T-helper 2 cell (primary cell): Measurements from ENCODE around the gene SYT17.
"Not testable (repeated sequence)": the region's sequence is repeated elsewhere in the genome, so short reads cannot be mapped to it uniquely, and the experiment has no call there.

Source experiments
- DNase-seq, 5 experiments: peaks; one replicate each; pipeline versions ENCODE4 v3.0.0 to v3.0.0-alpha.2; 2012 to 2022

The SYT17 gene

DNA sequence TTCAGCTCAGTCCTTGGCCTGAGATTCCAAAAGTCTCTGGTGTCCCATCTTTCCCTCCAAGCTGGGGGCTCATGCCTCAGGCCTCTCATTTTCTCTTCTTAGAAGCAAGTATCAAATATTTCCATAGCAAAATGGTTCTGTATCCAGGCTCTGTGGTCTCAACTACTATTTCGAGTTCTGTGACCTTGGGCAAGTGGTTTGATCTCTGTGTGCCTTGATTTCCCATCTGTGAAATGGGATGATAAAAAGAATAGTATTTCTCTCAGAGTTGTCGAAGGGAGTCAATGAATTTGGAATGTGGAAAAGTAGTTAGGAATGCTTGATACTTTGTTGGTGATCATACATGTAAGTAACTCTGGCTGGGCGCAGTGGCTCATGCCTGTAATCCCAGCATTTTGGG lies 6.4 kb downstream of the SYT17 start:
- no peak for DNase-seq

DNA sequence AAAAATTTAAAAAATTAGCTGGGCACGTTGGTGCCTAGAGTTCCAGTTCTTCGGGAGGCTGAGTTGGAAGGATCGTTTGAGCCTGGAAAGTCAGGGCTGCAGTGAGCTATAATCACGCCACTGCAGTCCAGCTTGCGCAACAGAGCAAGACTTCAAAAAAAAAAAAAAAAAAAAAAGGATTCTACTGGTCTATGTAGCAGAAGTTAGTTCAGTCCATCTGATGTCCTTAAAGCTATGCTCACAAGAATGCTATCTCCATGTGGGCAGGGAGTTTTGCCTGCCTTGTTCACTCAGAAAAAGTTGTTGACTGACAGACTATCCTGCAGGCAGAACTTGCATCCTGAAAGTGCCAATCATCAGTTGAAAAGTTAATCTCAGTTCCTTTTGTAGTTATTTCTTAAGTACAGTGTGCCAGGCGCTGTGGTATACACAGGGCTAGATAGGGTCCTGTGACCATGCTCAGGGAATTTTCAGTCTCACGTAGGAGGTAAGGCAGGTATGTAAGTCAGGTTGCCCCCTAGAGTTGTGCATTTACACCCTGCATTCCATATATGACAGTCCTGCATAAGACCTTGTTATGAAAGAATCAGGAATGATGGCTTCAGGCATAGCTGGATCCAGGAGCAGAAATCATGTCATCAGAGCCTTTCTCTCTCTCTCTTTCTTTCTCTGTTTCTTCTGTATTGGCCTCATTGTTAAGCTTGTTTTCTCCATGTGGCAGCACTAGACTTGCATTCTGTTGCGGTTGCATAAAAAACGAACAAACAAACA lies 7.6 kb downstream of the SYT17 start:
- DNase-seq = no peak

- no peak for DNase-seq
Measured at GRCh38 chr16:19177111-19177739, 9.2 kb downstream of the SYT17 start.

DNA sequence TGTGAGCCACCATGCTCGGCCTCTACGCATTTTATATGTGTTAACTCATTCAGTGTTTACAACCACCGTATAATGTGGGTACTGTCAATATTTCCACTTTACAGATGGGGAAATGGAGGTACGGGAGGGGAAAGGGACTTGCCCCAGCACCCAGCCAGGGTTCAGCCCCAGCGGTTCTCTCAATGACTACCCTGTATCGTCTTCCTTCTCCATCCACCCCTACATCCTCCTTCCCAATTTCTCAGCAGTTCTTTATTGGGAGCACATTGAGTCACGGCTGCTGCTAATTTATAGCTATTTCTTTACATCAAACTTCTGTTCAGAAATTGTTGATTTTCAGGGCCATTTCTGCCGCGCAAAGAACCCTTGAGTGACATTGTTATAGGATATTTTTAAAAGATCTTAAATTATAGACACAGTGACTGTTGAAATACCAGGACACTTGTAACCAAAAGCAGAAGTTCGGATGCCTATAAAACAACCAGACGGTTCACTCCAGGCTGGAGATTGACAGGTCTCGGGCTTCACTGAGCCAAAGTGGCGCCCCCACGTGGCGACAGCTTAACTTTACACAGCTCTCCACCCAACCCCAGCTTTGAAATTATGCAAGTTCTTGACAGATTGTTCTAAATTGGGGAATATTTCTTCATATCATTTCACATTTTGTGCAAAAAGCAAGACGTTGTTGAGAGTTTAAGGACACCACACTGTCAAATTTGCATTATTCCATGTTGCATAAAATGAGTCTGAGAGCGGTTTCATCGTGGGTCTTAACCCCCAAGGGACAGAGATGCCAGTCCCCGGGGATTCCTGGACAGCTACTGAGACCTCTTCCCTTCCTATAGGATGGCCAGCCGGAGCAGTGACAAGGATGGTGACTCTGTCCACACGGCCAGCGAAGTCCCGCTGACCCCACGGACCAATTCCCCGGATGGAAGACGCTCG lies 11.8 kb downstream of the SYT17 start:
- DNase-seq = peak in 1 of 5 experiments; percentile 51

GRCh38 chr16:19180741-19181140 lies 12.7 kb downstream of the SYT17 start:
- DNase-seq = no peak

- DNase-seq = no peak
Measured at GRCh38 chr16:19182481-19182880, 14.4 kb downstream of the SYT17 start.

GRCh38 chr16:19183187-19183586 lies 15.1 kb downstream of the SYT17 start:
- no peak for DNase-seq

DNA sequence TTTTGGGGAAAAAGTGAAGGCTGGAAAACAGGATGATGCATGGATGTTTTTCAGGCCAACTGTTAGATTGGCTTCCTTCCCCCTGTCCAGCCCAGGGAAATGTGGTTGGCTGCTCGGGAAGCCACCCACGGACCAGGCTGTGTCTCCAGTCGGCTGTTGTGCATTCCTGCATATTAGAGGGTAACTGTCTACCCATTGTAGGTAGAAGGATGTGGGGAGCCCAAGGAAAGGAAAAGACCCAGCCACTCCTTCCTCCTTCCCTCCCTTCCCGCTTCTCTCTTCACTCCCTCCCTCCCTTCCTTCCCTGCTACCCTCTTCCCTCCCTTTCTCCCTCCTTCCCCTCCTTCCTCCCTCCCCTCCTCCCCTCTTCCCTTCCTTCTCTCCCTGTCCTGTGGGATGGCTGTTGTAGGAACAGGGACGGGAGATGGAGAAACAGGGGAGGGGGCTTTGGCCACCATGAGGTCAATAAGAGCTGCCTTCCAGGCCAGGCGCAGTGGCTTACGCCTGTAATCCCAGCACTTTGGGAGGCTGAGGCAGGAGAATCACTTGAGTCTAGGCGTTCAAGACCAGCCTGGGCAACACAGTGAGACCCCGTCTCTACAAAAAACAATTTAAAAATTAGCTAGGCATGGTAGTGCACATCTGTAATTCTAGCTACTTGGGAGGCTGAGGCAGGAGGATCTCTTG lies 16.9 kb downstream of the SYT17 start:
- DNase-seq = no peak

DNA sequence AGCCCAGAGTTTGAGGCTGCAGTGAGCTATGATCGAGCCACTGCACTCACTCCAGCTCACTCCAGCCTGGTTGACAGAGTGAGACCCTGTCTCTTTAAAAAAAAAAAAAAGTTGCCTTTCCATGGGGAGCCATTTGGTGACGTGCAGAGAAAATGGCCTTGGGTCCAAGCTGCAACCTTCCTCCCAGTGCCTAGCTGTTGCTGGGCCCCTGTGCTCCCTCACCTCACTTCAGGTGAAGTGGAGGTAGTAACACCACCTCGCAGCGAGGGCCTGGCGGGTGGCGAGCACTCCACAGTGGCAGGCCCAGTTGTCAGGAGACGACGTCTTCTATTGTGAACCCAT lies 17.4 kb downstream of the SYT17 start:
- DNase-seq = no peak

GRCh38 chr16:19186408-19186807 lies 18.4 kb downstream of the SYT17 start:
- no peak for DNase-seq

DNA sequence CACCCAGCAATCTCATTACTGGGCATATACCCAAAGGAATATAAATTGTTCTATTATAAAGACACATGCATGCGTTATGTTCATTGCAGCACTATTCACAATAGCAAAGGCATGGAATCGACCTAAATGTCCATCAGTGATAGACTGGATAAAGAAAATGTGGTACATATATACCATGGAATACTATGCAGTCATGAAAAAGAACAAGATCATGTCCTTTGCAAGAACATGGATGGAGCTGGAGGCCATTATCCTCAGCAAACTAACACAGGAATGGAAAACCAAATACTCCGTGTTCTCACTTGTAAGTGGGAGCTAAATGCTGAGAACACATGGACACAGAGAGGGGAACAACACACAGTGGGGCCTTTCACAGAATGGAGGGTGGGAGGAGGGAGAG lies 19.9 kb downstream of the SYT17 start:
- not testable (repeated sequence) for DNase-seq

DNA sequence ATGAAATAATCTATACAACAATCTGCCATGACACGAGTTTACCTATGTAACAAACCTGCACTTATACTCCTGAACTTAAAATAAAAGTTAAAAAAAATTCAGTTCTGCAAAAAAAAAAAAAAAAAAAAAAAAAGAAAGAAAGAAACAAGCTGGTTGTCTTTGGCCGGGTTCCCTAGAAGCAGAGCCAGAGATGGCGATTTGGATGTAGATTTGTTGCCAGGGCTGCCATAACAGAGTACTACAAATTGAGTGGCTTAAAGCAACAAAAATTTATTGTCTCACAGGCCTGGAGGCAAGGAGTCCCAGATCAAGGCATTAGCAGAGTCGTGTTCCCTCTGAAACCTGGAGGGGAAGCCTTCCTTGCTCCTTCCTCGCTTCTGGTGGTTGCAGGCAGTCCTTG lies 20.4 kb downstream of the SYT17 start:
- DNase-seq = no peak

DNA sequence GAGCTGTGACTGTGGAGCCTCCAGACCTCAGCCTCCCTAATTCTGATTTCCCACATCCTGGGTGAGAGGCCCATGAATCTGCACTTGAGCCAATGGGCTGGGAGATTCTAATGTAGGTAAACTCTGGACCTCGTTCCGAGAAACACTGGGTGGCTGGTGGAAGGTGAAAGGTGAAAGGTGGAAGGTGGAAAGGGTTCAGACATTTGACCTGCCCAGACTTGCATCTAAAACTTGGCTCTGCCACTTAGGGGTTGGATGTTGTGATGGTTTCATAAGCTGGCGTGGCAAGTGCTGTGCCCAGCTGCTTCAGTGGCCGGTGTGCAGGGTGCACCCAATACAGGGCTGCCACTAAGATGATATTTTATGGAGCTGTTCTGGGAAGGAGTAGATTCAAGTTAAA lies 24.8 kb downstream of the SYT17 start:
- DNase-seq = no peak

DNA sequence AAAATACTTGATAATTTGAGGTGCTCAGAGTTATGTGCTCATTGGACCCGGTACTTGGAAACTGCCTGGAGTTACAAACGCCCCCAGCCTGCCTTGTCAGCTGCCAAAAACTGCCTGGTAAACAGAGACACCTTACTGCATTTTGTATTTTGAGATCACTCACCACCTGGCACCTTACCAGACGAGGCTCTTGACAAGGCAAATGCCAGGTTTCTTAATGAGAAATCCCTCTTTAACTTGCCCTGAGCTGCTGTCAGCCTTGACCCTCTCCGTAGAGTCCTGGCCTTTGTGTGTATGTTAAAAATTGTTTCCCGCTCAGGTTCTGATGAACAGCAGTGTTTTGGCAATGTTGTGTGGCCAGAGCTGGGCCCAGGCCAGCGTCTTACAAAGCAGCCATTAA lies 28.8 kb downstream of the SYT17 start:
- no peak for DNase-seq

GRCh38 chr16:19203374-19203966 lies 35.4 kb downstream of the SYT17 start:
- DNase-seq = no peak

GRCh38 chr16:19210280-19210924 lies 42.4 kb downstream of the SYT17 start:
- DNase-seq = no peak

GRCh38 chr16:19210968-19211367 lies 42.9 kb downstream of the SYT17 start:
- no peak for DNase-seq

GRCh38 chr16:19212059-19212458 lies 44.0 kb downstream of the SYT17 start:
- DNase-seq = no peak

DNA sequence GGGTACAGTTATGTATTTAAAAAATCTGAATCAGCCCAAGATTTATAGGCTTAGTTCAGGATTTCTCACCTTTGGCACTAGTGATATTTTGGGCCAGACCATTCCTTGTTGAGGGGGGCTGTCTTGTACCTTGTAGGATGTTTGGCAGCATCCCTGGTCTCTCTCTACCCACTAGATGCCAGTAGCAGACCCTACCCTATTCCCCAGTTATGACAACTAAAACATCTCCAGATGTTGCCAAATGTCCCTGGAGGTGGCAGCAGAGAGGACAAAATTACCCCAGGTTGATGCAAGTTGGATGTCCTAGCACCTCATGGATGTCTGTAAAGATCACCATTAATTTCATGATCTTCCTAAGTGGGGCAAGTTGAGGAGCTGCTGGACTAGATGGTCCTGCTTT lies 45.8 kb downstream of the SYT17 start:
- peak in 1 of 5 experiments; percentile 6 for DNase-seq

GRCh38 chr16:19215705-19216104 lies 47.7 kb downstream of the SYT17 start:
- DNase-seq = no peak

DNA sequence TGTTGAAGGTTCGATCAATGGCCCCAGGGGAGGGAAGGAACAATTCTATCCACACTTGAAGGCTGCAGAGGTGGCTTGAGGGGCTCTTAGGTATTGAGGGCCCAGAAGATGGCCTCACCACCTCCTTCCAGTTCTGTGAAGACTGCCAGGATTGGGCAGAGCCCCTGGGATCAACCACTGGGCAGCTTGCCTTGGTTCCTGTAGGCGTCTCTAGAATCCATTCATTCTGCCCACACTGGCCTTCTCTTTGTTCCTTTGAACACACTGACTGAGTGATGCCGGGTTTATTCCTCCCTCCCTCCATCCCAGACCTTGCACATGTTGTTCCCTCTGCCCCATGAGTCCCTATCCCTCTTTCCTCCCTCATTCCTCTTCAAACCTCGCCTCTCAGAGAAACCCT lies 50.5 kb downstream of the SYT17 start:
- DNase-seq = no peak

DNA sequence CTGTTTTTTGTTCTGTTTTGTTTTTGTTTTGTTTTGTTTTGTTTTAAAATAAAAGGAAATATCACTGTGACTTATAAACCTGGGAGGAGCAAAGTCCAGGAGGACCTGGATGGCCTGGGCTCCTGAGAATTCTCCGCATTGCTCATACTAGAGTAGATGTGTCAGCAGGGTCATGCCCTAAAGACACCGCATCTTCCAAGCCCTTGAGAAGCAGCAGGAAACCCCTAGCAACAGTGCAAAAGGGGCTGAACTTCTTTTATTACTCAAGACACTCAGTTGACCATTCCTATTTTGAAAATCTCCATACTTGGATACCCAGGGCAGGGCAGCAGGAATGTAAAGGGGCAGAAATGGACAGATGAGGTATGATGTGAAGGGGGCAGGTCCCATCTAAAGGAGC lies 51.8 kb downstream of the SYT17 start:
- no peak for DNase-seq
